GM21360 (cell line): Measurements from ENCODE around the gene CWH43.
"Not testable (repeated sequence)": the region's sequence is repeated elsewhere in the genome, so short reads cannot be mapped to it uniquely, and the experiment has no call there.

Source experiments
- ATAC-seq: cut with Tn5 transposase; IDR thresholded peaks from one replicate; pipeline ENCODE4 v1.9.1; 2021; ENCODE audit warnings: mild to moderate bottlenecking, moderate library complexity; ENCODE audit not compliant: unreplicated experiment

Gene CWH43

DNA sequence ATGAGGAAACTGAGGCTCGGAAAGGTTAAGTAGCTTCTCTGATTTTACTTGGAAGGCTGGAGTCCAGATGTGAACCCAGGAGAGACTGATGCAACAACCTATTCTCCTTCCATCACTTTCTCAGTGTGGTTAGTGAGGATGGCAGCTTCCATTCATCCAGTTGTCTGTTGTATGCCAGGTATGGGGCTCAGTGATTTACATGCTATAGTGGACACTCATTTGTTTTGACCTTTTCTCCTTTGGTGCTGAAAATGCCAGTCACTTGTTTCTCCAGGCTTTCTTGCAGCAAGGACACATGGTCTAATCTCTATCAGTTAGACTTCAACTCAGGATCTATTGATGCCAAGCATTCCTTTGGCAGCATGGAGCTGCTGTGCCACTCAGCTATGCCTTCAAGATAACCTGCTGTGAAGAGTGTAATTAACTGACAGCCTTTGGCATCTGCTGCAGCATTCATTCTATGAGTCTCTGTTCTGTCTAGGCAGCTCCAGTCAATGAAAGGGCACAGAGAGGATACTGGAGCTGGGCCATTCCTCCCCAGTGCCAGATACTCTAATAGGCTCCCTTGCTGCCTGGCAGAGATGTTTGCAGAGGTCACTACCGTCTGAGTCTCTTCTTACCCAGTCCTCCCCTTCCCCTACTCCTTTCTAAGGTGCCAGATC, 11.0 kb upstream of the CWH43 start:
- no peak for ATAC-seq

GRCh38 chr4:48976041-48976440, 10.0 kb upstream of the CWH43 start:
- no peak for ATAC-seq

- ATAC-seq = no peak
Observed at GRCh38 chr4:48979914-48980579, 6.0 kb upstream of the CWH43 start.

- not testable (repeated sequence) for ATAC-seq
Observed at GRCh38 chr4:48984005-48984404, 2.1 kb upstream of the CWH43 start.

DNA sequence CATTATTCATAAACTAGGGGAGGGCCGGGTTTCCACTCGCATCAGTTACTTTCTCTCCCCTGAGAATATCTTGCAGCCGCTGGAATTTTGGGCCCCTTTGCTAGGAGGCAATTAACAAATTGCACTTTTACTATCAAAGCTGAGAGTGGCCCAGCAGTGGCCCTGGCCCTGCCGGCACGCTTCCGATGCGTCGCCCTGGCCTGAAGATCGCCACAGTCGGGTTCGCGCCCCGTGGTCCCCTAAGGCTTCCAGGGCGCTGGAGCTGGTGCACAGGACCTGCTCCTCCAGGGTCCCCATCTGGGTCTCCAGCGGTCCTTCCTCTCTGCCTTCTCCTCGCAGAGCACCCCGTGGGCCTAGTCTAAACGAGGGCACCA, 486 bp upstream of the CWH43 start:
- no peak for ATAC-seq

- no peak for ATAC-seq
Observed at GRCh38 chr4:48986654-48987164, 634 bp downstream of the CWH43 start.

DNA sequence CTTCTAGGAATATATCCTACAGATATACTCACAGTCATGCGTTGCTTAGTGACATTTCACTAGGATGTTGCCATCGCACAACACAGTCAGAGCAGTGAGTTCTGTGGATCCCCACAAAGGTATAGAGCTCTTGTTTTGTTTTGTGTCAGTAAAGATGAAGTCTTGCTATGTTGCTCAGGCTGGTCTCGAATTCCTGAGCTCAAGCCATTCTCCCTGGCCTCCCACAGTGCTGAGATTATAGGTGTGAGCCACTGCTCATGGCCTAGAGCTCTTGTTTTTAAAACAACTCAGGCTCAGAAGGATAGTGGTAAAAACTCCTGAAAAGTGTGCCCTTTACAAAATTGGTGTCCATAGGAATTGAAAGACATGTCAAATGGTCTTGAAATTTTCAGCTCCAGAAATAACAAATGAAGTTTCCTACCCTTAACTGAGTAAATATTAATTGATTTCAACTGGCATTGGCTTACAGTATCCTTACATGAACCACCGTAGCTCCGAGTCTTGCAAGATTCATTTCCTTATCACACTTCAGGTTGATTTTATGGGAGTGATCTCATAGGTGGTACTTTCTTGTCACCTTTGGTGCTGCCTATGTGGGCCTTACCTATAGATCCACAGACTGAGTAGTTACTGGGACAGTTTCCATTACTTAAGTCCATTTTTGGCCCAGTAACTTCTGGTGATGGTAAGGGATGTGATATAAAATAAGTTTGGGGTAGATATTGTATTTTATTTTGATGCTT, 3.6 kb downstream of the CWH43 start:
- no peak for ATAC-seq

GRCh38 chr4:48991357-48991756, 5.3 kb downstream of the CWH43 start:
- no peak for ATAC-seq

- no peak for ATAC-seq
Observed at GRCh38 chr4:48997962-48998361, 11.9 kb downstream of the CWH43 start.

- no peak for ATAC-seq
Observed at GRCh38 chr4:48998440-48998839, 12.4 kb downstream of the CWH43 start.

GRCh38 chr4:49000806-49001205, 14.7 kb downstream of the CWH43 start:
- ATAC-seq = no peak

DNA sequence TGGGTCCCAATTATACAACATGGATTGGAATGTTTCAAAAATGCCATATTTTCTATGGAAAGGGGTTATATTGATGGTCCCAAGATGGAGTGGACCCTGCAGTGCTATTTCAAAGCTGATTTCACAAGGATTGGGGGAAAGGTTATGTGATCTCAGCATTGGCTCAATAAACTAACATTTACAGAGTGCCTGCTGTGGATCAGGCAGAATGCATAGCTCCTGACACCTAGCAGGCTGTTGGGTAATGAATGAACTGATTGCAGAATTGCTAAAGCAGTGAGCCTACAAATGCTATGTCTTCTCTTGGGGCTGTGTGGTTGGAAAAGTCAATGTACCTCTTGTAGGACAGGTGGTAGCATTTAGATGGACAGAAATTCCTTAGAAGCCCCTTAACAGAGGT, 16.9 kb downstream of the CWH43 start:
- ATAC-seq = no peak

DNA sequence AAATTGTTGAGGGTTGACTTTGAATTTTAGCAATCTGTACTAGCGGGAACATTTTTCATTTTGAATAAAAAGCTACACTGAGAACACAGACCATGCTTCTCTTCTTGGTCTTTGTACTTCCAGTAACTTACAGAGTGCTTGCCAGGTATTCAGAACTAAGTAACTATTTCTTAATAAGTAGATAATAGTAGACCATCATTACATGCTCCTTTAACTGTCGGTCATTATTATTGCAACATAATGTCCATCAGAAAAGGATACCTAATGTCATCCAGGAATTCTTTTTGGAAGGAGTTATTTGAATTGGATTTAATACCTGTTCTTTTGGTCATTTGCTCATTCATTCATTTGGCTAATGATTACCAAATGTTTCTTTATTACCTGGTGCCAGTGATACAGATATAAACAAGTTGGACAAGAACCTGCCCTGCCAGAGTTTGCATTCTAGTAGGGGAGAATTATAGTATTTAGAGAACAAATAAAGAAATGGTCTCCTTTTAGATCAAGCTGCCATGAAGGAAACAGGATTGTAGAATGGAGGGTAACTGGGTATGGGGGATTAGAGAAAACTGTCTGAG, 32.7 kb downstream of the CWH43 start:
- no peak for ATAC-seq

DNA sequence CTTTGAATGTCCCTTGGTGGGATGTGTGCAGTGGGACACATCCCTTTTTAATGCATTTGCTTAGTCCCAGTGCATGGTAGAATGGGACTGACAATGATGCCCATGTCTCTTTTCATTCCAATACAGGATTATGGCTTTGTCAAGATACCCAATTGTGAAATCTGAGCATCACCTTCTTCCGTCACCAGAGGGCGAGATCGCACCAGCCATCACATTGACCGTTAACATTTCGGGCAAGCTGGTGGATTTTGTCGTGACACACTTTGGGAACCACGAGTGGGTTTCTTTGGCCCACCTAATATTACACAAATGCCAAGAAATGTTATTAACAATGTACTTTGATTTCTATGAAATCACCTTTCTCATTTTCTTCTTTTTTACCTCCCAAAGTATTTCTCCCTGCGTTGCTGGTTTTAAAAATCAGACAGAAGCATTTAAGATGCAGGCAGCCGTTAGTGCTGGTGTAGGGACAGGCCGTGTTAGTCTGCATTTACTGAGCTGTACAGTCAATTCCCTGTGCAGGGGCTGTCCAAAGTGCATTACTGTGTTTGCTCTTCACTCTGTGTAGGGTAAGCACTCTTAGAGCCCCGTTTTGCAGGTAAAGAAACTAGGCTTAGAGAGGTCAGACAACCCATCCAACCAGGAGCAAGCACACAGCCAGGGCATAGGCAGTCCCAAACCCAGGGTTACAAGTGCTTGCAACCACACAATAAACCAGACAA, 46.5 kb downstream of the CWH43 start:
- ATAC-seq = no peak

- ATAC-seq = no peak
Observed at GRCh38 chr4:49036528-49036927, 50.5 kb downstream of the CWH43 start.

DNA sequence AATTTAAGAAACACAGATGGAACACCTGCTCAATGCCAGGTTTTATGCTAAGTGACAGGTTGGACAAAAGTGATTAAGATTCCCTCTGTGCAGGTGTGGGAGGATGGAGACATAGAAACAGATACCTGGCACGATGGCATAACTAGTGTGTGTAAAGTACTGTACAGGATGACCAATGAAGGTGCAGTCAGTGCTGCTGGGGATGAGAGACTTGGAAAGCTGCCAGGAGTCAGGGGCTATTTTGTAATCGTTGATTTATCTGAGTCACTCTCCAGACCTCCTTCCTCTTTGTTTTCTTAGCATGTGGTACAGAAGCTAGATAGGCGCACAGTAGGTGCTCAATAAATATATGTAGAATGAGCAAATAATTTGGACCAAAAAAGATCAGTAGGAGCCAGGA, 58.2 kb downstream of the CWH43 start:
- ATAC-seq = no peak

- no peak for ATAC-seq
Observed at GRCh38 chr4:49058306-49058705, 72.2 kb downstream of the CWH43 start.

- ATAC-seq = no peak
Observed at GRCh38 chr4:49063670-49064069, 77.6 kb downstream of the CWH43 start.

- not testable (repeated sequence) for ATAC-seq
Observed at GRCh38 chr4:49072196-49072595, 86.1 kb downstream of the CWH43 start.

DNA sequence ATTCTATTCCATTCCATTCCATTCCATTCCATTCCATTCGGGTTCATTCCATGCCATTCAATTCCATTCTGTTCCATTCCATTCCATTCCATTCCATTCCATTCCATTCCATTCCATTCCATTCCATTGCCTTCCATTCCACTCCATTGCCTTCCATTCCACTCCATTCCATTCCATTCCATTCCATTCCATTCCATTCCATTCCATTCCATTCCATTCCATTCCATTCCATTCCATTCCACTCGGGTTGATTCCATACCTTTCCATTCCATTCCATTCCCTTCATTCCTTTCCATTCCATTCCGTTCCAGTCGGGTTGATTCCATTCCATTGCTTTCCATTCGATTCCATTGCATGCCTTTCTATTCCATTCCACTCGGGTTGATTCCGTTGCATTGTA, 105.8 kb downstream of the CWH43 start:
- ATAC-seq = not testable (repeated sequence)

- ATAC-seq = peak; percentile 43
Observed at GRCh38 chr4:49092608-49093135, 106.6 kb downstream of the CWH43 start.
